Measurements from ENCODE around the gene NPNT. TPM values are rescaled to one million over a fixed set of nuclear protein-coding genes. Genes with fewer than 3 reads are reported as not detected.
"Not testable (repeated sequence)": the region's sequence is repeated elsewhere in the genome, so short reads cannot be mapped to it uniquely, and the experiment has no call there.

NPNT gene, protein sequence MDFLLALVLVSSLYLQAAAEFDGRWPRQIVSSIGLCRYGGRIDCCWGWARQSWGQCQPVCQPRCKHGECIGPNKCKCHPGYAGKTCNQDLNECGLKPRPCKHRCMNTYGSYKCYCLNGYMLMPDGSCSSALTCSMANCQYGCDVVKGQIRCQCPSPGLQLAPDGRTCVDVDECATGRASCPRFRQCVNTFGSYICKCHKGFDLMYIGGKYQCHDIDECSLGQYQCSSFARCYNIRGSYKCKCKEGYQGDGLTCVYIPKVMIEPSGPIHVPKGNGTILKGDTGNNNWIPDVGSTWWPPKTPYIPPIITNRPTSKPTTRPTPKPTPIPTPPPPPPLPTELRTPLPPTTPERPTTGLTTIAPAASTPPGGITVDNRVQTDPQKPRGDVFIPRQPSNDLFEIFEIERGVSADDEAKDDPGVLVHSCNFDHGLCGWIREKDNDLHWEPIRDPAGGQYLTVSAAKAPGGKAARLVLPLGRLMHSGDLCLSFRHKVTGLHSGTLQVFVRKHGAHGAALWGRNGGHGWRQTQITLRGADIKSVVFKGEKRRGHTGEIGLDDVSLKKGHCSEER
- 13.2 and 15.5 TPM in 2 replicates for total RNA-seq
- 59.0 TPM for polyA plus RNA-seq (2012)

DNA sequence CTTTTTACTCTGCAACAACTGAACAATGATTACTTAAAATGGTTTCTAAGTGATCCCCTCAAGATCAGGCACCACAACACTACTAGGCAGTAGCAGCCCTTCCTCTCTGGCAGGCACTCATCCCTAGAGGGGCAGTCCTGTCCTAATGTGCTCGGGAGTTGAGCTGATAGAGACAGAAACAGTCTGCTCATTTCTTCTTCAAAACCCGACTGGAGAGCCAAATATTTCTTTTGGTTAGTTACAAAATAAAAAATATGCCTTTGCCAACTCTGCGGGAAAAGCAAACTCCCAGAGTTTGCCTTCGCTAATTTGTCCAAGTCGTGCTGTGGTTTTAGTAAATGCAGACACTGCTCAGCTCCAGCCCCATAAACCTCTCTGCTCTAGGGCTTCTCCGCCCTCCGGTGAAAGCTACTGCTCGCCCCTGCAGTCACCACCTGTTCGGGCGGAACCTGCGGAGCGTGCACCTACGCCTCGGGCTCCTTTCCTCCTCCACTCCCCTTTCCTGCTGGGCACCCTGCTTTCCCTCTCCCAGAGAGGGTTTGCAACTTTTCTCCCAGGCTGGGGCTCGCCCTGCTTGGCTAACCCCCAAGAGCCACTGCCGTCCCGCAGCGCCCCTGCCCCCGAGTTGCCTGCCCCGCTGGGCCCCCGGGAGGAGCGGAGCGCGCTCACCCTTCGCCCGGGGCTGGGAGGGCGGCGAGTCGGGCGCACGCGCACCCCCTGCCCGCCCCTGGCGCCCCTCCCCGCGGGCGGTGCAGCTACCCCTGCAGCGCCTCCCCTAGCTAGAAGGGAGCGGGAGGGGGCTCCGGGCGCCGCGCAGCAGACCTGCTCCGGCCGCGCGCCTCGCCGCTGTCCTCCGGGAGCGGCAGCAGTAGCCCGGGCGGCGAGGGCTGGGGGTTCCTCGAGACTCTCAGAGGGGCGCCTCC is at the start of gene NPNT:
Gene NPNT (plus strand): TSS at position 812 of the 923 bp plus-strand sequence. CDS start 182 bp downstream, outside the sequence.
- DNase-seq (ENCODE audit: low read depth), result no peak

DNA sequence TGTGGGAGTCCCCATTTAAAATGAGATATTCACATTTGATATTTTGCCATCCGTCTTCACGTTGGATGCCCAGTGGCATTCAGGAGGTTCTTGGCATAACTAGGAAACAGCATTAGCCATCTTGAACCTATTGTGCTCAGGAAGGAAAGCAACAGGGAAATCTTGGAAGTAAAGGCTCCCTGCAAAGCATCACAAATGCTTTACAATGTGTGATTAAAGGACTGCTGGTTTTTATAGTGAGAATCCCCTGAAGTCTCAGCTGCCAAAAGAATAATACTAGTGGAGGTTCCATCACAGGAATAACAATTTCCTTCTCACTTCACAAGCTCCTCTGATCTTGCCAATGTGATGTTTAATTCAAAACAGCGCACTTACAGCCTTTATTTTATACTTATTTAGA is 49.7 kb upstream of the NPNT start:
- DNase-seq (ENCODE audit: low read depth), result no peak

DNA sequence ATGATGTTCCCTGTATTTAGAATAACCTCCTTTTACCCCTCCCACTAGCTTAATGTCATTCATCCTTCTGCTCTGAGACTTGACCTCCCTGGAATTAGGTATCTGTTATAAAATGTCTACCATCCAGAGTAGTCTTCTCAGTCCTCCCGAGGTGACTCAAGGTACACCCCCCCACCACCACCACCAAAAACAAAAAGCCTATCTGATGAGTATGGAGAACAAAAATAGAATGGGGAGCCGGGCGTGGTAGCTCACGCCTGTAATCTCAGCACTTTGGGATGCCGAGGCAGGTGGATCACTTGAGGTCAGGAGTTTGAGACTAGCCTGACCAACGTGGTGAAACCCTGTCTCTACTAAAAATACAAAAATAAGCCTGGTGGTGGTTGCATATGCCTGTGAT is 46.9 kb upstream of the NPNT start:
- peak; percentile 86 for DNase-seq (ENCODE audit: low read depth)

GRCh38 chr4:105851196-105851595 is 44.1 kb upstream of the NPNT start:
- DNase-seq (ENCODE audit: low read depth), result no peak

DNA sequence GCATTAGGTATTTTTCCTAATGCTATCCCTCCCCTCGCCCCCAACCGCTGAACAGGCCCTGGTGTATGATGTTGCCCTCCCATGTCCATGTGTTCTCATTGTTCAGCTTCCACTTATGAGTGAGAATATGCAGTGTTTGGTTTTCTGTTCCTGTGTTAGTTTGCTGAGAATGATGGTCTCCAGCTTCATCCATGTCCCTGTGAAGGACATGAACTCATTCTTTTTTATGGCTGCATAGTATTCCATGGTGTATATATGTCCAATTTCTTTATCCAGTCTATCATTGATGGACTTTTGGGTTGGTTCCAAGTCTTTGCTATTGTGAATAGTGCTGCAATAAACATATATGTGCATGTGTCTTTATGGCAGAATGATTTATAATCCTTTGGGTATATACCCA is 43.0 kb upstream of the NPNT start:
- DNase-seq (ENCODE audit: low read depth), result not testable (repeated sequence)

- no peak for DNase-seq (ENCODE audit: low read depth)
Observed at GRCh38 chr4:105858466-105859040, 36.7 kb upstream of the NPNT start.

DNA sequence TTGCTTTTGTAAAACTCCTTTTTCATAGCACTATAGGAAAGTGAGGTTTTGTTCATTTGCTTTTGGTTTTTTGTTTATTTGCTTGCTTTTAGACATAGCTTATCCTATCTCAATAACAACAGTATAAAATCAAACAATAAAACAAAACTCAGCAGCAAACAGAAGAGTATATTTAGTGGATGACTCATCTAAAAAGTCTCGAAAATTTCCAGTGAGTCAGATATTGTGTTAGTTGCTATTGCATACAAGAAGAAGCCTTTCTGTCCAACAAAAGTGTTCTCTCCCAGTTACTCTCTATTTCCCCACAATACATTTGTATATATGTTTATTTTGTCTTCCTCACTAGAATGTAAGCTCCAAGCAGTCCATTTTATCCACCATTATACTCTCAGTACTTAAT is 36.0 kb upstream of the NPNT start:
- peak; percentile 72 for DNase-seq (ENCODE audit: low read depth)

- no peak for DNase-seq (ENCODE audit: low read depth)
Observed at GRCh38 chr4:105870963-105871362, 24.3 kb upstream of the NPNT start.

GRCh38 chr4:105871997-105872396 is 23.3 kb upstream of the NPNT start:
- DNase-seq (ENCODE audit: low read depth), result no peak

GRCh38 chr4:105875233-105875632 is 20.0 kb upstream of the NPNT start:
- no peak for DNase-seq (ENCODE audit: low read depth)

DNA sequence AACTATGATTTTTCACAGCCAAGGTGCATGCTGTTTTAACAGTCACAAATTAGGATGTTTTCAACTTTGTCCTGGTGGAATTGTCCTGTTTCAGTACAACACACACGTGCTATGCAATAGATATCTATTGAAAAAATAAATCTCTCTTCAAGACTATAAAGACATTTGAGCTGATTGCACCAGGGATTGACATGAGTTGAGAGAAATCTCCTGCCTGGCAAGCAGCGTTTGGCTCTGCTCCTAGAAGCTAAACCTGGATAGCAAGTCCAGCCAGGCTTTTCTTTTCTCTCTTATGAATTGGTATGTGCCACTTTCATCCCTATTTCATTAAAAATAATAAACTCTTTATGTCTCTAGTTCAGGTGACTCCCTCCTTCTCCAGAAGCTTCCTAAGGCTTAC is 16.6 kb upstream of the NPNT start:
- no peak for DNase-seq (ENCODE audit: low read depth)

DNA sequence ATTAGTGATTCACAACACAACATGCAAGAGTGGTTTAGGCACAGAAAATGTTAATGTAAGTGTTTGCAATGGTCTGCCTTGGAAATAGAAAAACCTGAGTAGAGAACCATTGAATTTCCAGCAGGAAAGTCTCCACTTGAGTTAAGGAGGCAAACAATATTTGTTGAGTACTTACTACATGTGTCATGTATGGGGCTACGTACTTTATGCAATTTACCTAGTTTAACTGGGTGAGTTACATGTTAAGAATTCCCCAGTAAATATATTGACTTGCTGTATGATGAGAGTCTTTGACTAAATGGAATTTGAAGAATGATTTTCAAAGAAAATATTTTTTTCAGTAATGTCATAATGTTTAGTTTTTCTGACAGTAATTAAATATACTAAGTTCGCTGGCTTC is 7.8 kb upstream of the NPNT start:
- DNase-seq (ENCODE audit: low read depth), result no peak

- DNase-seq (ENCODE audit: low read depth), result no peak
Observed at GRCh38 chr4:105895583-105896460, 551 bp downstream of the NPNT start.

- no peak for DNase-seq (ENCODE audit: low read depth)
Observed at GRCh38 chr4:105896461-105896942, 1.2 kb downstream of the NPNT start.

- no peak for DNase-seq (ENCODE audit: low read depth)
Observed at GRCh38 chr4:105896984-105897775, 1.9 kb downstream of the NPNT start.

- DNase-seq (ENCODE audit: low read depth), result no peak
Observed at GRCh38 chr4:105900541-105900940, 5.3 kb downstream of the NPNT start.

DNA sequence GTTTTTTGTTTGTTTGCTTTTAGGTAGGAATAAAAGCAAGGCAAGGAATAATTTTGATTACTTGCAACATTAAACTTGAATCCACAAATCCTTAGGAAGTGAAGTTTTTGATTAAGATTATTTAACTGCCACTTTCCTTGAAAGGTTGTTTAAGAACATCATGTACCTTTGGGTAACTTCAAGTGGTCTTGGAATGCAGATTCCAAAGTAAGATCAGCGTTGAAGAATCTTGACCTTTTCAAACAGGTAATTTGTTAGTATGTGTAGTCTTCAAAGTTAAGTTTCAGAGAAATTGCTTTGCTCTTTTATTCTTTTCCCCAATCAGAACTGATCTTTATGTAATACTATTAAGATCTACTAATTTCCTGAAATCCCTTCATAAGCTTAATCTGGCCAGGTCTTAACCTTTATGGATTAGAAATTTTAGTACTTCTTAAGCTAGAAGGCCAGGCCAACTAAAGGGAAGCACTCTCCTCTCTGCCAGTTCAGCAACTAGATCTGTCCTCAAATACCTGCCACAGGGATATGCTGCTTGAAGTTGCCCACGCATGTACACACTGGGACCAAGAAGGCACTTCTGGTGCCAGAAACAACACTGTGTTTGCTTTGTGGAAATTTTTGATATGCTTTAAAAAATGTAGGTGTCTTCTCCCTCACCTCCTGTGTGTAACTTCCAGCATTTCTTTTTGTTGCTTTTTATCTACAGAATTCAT is 7.4 kb downstream of the NPNT start:
- no peak for DNase-seq (ENCODE audit: low read depth)

DNA sequence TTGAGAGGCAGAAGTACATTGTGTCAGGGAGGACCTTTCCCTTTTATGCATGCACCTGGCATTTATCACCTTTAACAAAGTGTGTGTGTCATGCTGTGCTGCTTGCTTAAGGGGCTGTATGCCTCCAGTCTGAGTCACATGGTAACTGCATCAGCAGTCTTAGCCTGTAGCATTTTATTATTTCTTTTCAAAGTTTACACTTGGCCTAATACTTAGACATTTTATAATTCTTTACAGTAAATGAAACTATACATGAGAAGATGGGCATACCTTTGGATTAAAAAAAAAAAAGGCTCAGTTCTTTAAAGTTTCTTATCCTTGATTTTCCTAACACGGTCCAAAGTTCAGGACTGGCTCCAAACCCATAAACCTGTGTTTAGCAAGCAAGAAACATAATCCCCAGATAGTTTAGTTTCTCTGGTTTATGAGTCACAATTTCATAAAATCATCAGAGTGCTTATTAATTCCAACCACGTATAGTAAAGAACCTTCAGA is 14.6 kb downstream of the NPNT start:
- DNase-seq (ENCODE audit: low read depth), result no peak

DNA sequence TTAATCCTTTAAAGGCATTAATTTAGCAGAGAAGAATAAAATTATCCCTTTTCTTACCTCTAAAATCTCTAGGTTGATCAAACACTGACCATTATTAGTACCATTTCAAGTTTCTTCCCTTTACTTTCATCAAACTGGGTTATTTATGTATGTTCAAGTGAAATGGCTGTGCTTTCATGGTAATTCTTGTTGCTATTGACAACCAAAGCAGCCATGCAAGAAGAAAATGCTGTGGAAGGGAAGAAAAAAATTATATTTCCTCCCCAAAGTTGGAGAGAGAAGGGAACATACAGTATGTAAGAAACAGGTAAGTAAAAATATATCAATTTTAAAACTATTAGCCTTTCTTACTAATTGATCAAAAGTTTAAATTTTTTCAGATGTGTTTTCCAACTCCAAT is 16.2 kb downstream of the NPNT start:
- no peak for DNase-seq (ENCODE audit: low read depth)

Measured in myocyte (in vitro differentiated cells).